MM.1S (cell line): ENCODE results near the gene ENTPD8.

ENCODE experiments used
- DNase-seq: peaks from one replicate; pipeline ENCODE4 v3.0.0-alpha.2; 2015
- H2AFZ ChIP-seq: fragments of 300-600 bp; sonication (generic); 2 replicates; pipeline ENCODE4 v1.6.0; 2016; ENCODE audit warnings: antibody characterized with exemption, low read length
- H3F3A ChIP-seq: fragments of 300-600 bp; sonication (generic); 2 replicates; pipeline ENCODE4 v1.6.1; 2016; ENCODE audit warnings: mild to moderate bottlenecking, antibody characterized with exemption, low read length, moderate library complexity, mixed read lengths; ENCODE audit not compliant: insufficient read depth
- H3K27ac ChIP-seq: fragments of 300-600 bp; sonication (generic); 2 replicates; pipeline ENCODE4 v1.5.1; 2016; ENCODE audit warnings: mild to moderate bottlenecking, low read length
- H3K27me3 ChIP-seq: fragments of 300-600 bp; sonication (generic); replicated peaks from 2 replicates; pipeline ENCODE4 v1.6.0; 2016; ENCODE audit warnings: low read length; ENCODE audit not compliant: insufficient read depth
- H3K36me3 ChIP-seq: fragments of 300-600 bp; sonication (generic); replicated peaks from 2 replicates; pipeline ENCODE4 v1.6.1; 2016; ENCODE audit warnings: mild to moderate bottlenecking, low read length, mixed read lengths; ENCODE audit not compliant: insufficient read depth
- H3K4me1 ChIP-seq: fragments of 300-600 bp; sonication (generic); 2 replicates; pipeline ENCODE4 v1.6.1; 2016; ENCODE audit warnings: low read length, mixed read lengths
- H3K4me2 ChIP-seq: fragments of 300-600 bp; sonication (generic); 2 replicates; pipeline ENCODE4 v1.6.0; 2016; ENCODE audit warnings: low read depth, low read length
- H3K4me3 ChIP-seq: fragments of 300-600 bp; sonication (generic); 2 replicates; pipeline ENCODE4 v1.5.1; 2016; ENCODE audit warnings: low read length, mixed read lengths
- H3K79me2 ChIP-seq: fragments of 300-600 bp; sonication (generic); 2 replicates; pipeline ENCODE4 v1.6.1; 2016; ENCODE audit warnings: mixed run types, low read length, mixed read lengths
- H3K9ac ChIP-seq: fragments of 300-600 bp; sonication (generic); 2 replicates; pipeline ENCODE4 v1.6.1; 2016; ENCODE audit warnings: low read length, mixed read lengths
- H3K9me2 ChIP-seq: fragments of 300-600 bp; sonication (generic); replicated peaks from 2 replicates; pipeline ENCODE4 v1.6.1; 2016; ENCODE audit warnings: mild to moderate bottlenecking, low read length, mixed read lengths; ENCODE audit not compliant: insufficient read depth
- H3K9me3 ChIP-seq: fragments of 300-600 bp; sonication (generic); replicated peaks from 2 replicates; pipeline ENCODE4 v1.6.1; 2016; ENCODE audit warnings: mild to moderate bottlenecking, low read length, mixed read lengths; ENCODE audit not compliant: insufficient read depth
- H4K20me1 ChIP-seq: fragments of 300-600 bp; sonication (generic); 2 replicates; pipeline ENCODE4 v1.6.1; 2016; ENCODE audit warnings: mild to moderate bottlenecking, low read length, moderate library complexity, mixed read lengths; ENCODE audit not compliant: insufficient read depth
- EZH2 ChIP-seq: fragments of 300-600 bp; sonication (generic); optimal IDR thresholded peaks from 2 replicates; pipeline ENCODE3; 2017; ENCODE audit warnings: low read depth, mild to moderate bottlenecking, antibody characterized with exemption, low read length, mixed read lengths
- EZH2phosphoT487 ChIP-seq: fragments of 300-600 bp; sonication (generic); IDR thresholded peaks from 2 replicates; pipeline ENCODE4 v1.6.1; 2018; ENCODE audit warnings: antibody characterized with exemption, low read length
- TF ChIP-seq, protein P1 (sequence below): fragments of 300-600 bp; sonication (generic); IDR thresholded peaks from 2 replicates; pipeline ENCODE4 v1.5.1; 2016; ENCODE audit warnings: antibody characterized with exemption, low read length, mixed read lengths

The ENTPD8 gene

DNA sequence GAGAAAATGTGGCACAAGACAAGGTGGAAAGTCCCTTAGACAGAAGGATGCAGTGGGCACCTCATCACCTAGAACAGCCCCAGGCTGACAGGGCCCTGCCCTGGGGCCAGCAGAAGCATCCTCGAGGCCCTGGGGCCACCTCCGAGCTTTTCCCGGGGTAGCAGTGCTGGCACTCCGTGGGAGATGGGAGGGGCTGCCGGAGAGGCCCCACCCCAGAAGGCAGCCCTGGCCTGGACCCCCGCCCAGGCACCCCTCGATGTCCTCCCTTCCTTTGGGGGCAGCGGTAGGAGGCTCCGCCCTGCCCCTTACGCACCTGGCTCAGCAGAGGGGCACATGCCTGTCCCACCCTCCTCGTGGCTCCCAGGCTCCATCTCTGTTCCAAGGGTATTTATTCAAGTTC, 35.7 kb upstream of the ENTPD8 start:
- H3K4me1 ChIP-seq, result peaks cover 5% of the 10 kb centered on the region; the same call in 1 of the 2 replicates
- DNase-seq, result no peak
- no peak overlapping the region for H2AFZ ChIP-seq
- H3K9me2 ChIP-seq, result no peaks in the 10 kb centered on the region
- H3K27me3 ChIP-seq, result peaks cover 20% of the 10 kb centered on the region
- peaks cover 2% of the 10 kb centered on the region; the same call in 1 of the 2 replicates for H3F3A ChIP-seq
- TF ChIP-seq EZH2 (no peak), EZH2phosphoT487 (no peak)
- TF ChIP-seq, protein P1, sequence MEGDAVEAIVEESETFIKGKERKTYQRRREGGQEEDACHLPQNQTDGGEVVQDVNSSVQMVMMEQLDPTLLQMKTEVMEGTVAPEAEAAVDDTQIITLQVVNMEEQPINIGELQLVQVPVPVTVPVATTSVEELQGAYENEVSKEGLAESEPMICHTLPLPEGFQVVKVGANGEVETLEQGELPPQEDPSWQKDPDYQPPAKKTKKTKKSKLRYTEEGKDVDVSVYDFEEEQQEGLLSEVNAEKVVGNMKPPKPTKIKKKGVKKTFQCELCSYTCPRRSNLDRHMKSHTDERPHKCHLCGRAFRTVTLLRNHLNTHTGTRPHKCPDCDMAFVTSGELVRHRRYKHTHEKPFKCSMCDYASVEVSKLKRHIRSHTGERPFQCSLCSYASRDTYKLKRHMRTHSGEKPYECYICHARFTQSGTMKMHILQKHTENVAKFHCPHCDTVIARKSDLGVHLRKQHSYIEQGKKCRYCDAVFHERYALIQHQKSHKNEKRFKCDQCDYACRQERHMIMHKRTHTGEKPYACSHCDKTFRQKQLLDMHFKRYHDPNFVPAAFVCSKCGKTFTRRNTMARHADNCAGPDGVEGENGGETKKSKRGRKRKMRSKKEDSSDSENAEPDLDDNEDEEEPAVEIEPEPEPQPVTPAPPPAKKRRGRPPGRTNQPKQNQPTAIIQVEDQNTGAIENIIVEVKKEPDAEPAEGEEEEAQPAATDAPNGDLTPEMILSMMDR, result no peak
- no peak overlapping the region for H3K4me2 ChIP-seq
- H3K79me2 ChIP-seq, result no peaks in the 10 kb centered on the region
- H3K4me3 ChIP-seq, result no peak overlapping the region
- H3K9me3 ChIP-seq, result no peaks in the 10 kb centered on the region
- H3K9ac ChIP-seq, result no peak overlapping the region
- H3K27ac ChIP-seq, result no peak overlapping the region
- no peaks in the 10 kb centered on the region for H3K36me3 ChIP-seq
- H4K20me1 ChIP-seq, result no peaks in the 10 kb centered on the region

- Histone ChIP-seq H2AFZ (no peak overlapping the region), H3K36me3 (no peaks in the 10 kb centered on the region), H3K4me2 (no peak overlapping the region), H3K9me2 (no peaks in the 10 kb centered on the region), H3K27me3 (peaks cover 23% of the 10 kb centered on the region), H4K20me1 (no peaks in the 10 kb centered on the region), H3K9me3 (no peaks in the 10 kb centered on the region), H3K27ac (no peak overlapping the region), H3K79me2 (no peaks in the 10 kb centered on the region), H3F3A (0 out of 2 replicates have a peak, but pooled peaks cover under 1% of the 10 kb centered on the region), H3K9ac (no peak overlapping the region), H3K4me3 (no peak overlapping the region), H3K4me1 (peaks cover 4% of the 10 kb centered on the region)
- TF ChIP-seq EZH2phosphoT487 (no peak), EZH2 (no peak)
- TF ChIP-seq, protein P1, result no peak
- DNase-seq, result no peak
Observed at GRCh38 chr9:137475666-137476065, 34.5 kb upstream of the ENTPD8 start.

DNA sequence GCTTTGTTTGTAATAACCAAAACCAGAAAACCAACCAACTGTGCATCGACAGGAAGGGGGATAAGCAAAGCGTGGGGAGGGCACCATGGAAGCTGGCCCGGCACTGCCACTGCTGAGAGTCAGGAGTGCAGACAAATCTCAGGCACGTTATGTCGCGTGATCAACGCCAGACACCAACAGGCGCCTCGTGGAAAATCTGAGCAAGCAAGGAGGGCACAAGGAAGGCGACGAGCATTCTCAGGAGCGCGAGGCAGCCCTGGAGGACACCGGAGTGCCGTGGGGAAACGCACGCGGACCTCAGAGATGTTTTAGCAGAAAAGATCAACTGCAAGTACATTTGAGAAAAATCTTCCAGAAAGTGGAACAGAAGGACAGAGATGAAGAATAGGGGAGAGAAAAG, 33.1 kb upstream of the ENTPD8 start:
- H3K9ac ChIP-seq, result no peak overlapping the region
- no peaks in the 10 kb centered on the region for H3K9me3 ChIP-seq
- H3K4me2 ChIP-seq, result no peak overlapping the region
- DNase-seq, result no peak
- no peaks in the 10 kb centered on the region for H3K9me2 ChIP-seq
- no peak overlapping the region for H3K4me3 ChIP-seq
- H3K36me3 ChIP-seq, result no peaks in the 10 kb centered on the region
- H2AFZ ChIP-seq, result no peak overlapping the region
- no peaks in the 10 kb centered on the region for H3K79me2 ChIP-seq
- no peaks in the 10 kb centered on the region for H4K20me1 ChIP-seq
- H3K27me3 ChIP-seq, result peaks cover 23% of the 10 kb centered on the region
- peaks cover 6% of the 10 kb centered on the region for H3K4me1 ChIP-seq
- no peak for TF ChIP-seq EZH2
- no peak for TF ChIP-seq EZH2phosphoT487
- TF ChIP-seq, protein P1, result no peak
- 0 out of 2 replicates have a peak, but pooled peaks cover 4% of the 10 kb centered on the region for H3F3A ChIP-seq
- H3K27ac ChIP-seq, result no peak overlapping the region
